Measurements from ENCODE around the gene TBL1Y. TPM values are rescaled to one million over a fixed set of nuclear protein-coding genes. Genes with fewer than 3 reads are reported as not detected.

The TBL1Y gene
- total and polyA plus RNA-seq, 8 donors = 0.08 to 1.3 (median 0.35) TPM; not detected in 4

- Histone ChIP-seq H3K4me3 (no peak overlapping the region), H3K36me3 (no peaks in the 10 kb centered on the region), H3K27ac (no peak overlapping the region), H3K9me3 (no peaks in the 10 kb centered on the region), H3K27me3 (peaks cover 0 to 25% (median 0%) of the 10 kb centered on the region in 3 donors), H3K4me1 (peaks cover 0 to 11% (median 0%) of the 10 kb centered on the region in 4 donors)
- no peak for TF ChIP-seq POLR2AphosphoS5 (IDR thresholded peaks at IDR 0.05)
- intact Hi-C loops (cut with DNase I; ENCODE audit: low total_unique reads) = no loop called here
- DNase-seq = no peak
These were observed 2.9 kb downstream of the TBL1Y start for GRCh38 chrY:6913362-6913761.

GRCh38 chrY:6921061-6921460 is 10.6 kb downstream of the TBL1Y start:
- 68 to 74% (median 69%) methylated on average over 2 of the region's 2 CpGs; no CpG with 5 or more reads in 2 of the 5 donors for WGBS, 5 donors
- intact Hi-C loops (cut with DNase I; ENCODE audit: low total_unique reads) = no loop called here
- Histone ChIP-seq H3K27ac (no peak overlapping the region), H3K27me3 (no peaks in the 10 kb centered on the region), H3K36me3 (no peaks in the 10 kb centered on the region), H3K4me3 (no peak overlapping the region), H3K4me1 (no peaks in the 10 kb centered on the region), H3K9me3 (peaks cover 0 to 7% (median 0%) of the 10 kb centered on the region in 4 donors)
- no peak for DNase-seq
- TF ChIP-seq CTCF (IDR thresholded peaks at IDR 0.05) = no peak
- no peak for TF ChIP-seq POLR2A (IDR thresholded peaks at IDR 0.05)
- TF ChIP-seq EP300 (IDR thresholded peaks at IDR 0.05) = no peak
- TF ChIP-seq POLR2AphosphoS5 (IDR thresholded peaks at IDR 0.05) = no peak

GRCh38 chrY:6928265-6928664 is 17.8 kb downstream of the TBL1Y start:
- 50 to 65% (median 60%) methylated on average over 1 to 4 of the region's 4 CpGs; no CpG with 5 or more reads in 2 of the 5 donors for WGBS, 5 donors
- no peak overlapping the region for H3K27ac ChIP-seq
- H3K4me1 ChIP-seq = no peaks in the 10 kb centered on the region
- no peak for DNase-seq
- H3K27me3 ChIP-seq = no peaks in the 10 kb centered on the region
- no peak for TF ChIP-seq EP300 (IDR thresholded peaks at IDR 0.05)
- TF ChIP-seq CTCF (IDR thresholded peaks at IDR 0.05) = no peak
- no peak for TF ChIP-seq POLR2AphosphoS5 (IDR thresholded peaks at IDR 0.05)
- no peak for TF ChIP-seq POLR2A (IDR thresholded peaks at IDR 0.05)
- intact Hi-C loops (cut with DNase I; ENCODE audit: low total_unique reads) = no loop called here
- H3K4me3 ChIP-seq = no peak overlapping the region
- no peaks in the 10 kb centered on the region for H3K36me3 ChIP-seq
- no peaks in the 10 kb centered on the region for H3K9me3 ChIP-seq

GRCh38 chrY:6929237-6929636 is 18.7 kb downstream of the TBL1Y start:
- no peak overlapping the region for H3K27ac ChIP-seq
- TF ChIP-seq POLR2A (IDR thresholded peaks at IDR 0.05) (no peak), CTCF (IDR thresholded peaks at IDR 0.05) (no peak), POLR2AphosphoS5 (IDR thresholded peaks at IDR 0.05) (no peak), EP300 (IDR thresholded peaks at IDR 0.05) (no peak)
- no peaks in the 10 kb centered on the region for H3K27me3 ChIP-seq
- intact Hi-C loops (cut with DNase I; ENCODE audit: low total_unique reads) = no loop called here
- H3K4me3 ChIP-seq = no peak overlapping the region
- WGBS, 5 donors = 33 to 68% methylated on average over 1 of the region's 1 CpG; no CpG with 5 or more reads in 3 of the 5 donors
- no peaks in the 10 kb centered on the region for H3K36me3 ChIP-seq
- no peaks in the 10 kb centered on the region for H3K9me3 ChIP-seq
- no peak for DNase-seq
- H3K4me1 ChIP-seq = no peaks in the 10 kb centered on the region

- no peak for TF ChIP-seq POLR2AphosphoS5 (IDR thresholded peaks at IDR 0.05)
- TF ChIP-seq POLR2A (IDR thresholded peaks at IDR 0.05) = no peak
- TF ChIP-seq CTCF (IDR thresholded peaks at IDR 0.05) = no peak
- TF ChIP-seq EP300 (IDR thresholded peaks at IDR 0.05) = no peak
- Histone ChIP-seq H3K27me3 (no peaks in the 10 kb centered on the region), H3K36me3 (no peaks in the 10 kb centered on the region), H3K9me3 (no peaks in the 10 kb centered on the region), H3K4me1 (no peaks in the 10 kb centered on the region), H3K27ac (no peak overlapping the region), H3K4me3 (no peak overlapping the region)
- intact Hi-C loops (cut with DNase I; ENCODE audit: low total_unique reads) = no loop called here
- WGBS, 5 donors = 14 to 44% (median 24%) methylated on average over 4 of the region's 4 CpGs; no CpG with 5 or more reads in 2 of the 5 donors
- DNase-seq = no peak
These were observed 21.4 kb downstream of the TBL1Y start for GRCh38 chrY:6931779-6932396.

Measured in stomach (tissue), 9 donors.